GM12874 (cell line): Measurements from ENCODE around the gene MCUB.

ENCODE experiments used
- CTCF ChIP-seq: IDR thresholded peaks from 2 replicates; pipeline ENCODE4 v1.5.1; 2011; ENCODE audit warnings: low read depth, mild to moderate bottlenecking, control low read depth, low read length, moderate library complexity; ENCODE audit not compliant: insufficient read depth

The MCUB gene

GRCh38 chr4:109552237-109552636, 7.8 kb upstream of the MCUB start:
- no peak for TF ChIP-seq CTCF

- TF ChIP-seq CTCF: no peak
Observed at GRCh38 chr4:109553130-109553529, 6.9 kb upstream of the MCUB start.

- TF ChIP-seq CTCF: no peak
Observed at GRCh38 chr4:109554971-109555370, 5.1 kb upstream of the MCUB start.

- TF ChIP-seq CTCF: no peak
Observed at GRCh38 chr4:109557433-109557832, 2.6 kb upstream of the MCUB start.

- TF ChIP-seq CTCF: no peak
Observed at GRCh38 chr4:109559625-109559982, 442 bp upstream of the MCUB start.

GRCh38 chr4:109560687-109561461, 828 bp downstream of the MCUB start:
- TF ChIP-seq CTCF: no peak

GRCh38 chr4:109562457-109563239, 2.6 kb downstream of the MCUB start:
- TF ChIP-seq CTCF: no peak
